ENCODE measurements around the gene KRT35. TPM values are rescaled to one million over a fixed set of nuclear protein-coding genes. Genes with fewer than 3 reads are reported as not detected.

Gene KRT35
- total and polyA plus RNA-seq, 2 of the 13 experiments (the other 11 are each of a cell fraction or from before 2014, with no cell fraction given) = not detected

GRCh38 chr17:41516147-41516829 lies 35.3 kb upstream of the KRT35 start:
- CTCF ChIA-PET (ENCODE audit: low intra/inter-chr PET ratio, low total read pairs) = no interaction called here
- BruUV-seq (replicated peaks) = no TSS peak
- DNase-seq (ENCODE audit: low spot score) = no peak

More at GRCh38 chr17:41516147-41516829, 35.3 kb upstream of the KRT35 start:
- FAIRE-seq = no peak
- POLR2A ChIA-PET = no interaction called here
- no peak for ATAC-seq
- 54% methylated on average over 12 of the region's 14 CpGs for WGBS (ENCODE audit: low lambda C conversion rate)
- Histone ChIP-seq H3K36me3 (replicated peaks in 1 of 2; ENCODE audit: control insufficient read depth in 1 of 2, insufficient read depth in 2 of 2, low read length in 2 of 2) (no peaks in the 10 kb centered on the region), H3K9ac (ENCODE audit: insufficient read depth, low read depth, low read length) (no peak overlapping the region), H4K20me1 (ENCODE audit: insufficient read depth, low read length) (no peaks in the 10 kb centered on the region), H3K27me3 (ENCODE audit: control insufficient read depth in 1 of 2, insufficient read depth in 2 of 2, low read length in 2 of 2) (peaks cover 1 to 10% of the 10 kb centered on the region in 2 experiments; a peak in 4 of 5 replicates), H3K79me2 (ENCODE audit: insufficient read depth, low read length) (no peaks in the 10 kb centered on the region), H3K4me1 (ENCODE audit: insufficient read depth, low read length) (peaks cover 22% of the 10 kb centered on the region), H3K27ac (ENCODE audit: extremely low read length, insufficient read depth, low read length) (no peak overlapping the region), H2AFZ (ENCODE audit: low read length) (no peak overlapping the region), H3K4me3 (replicated peaks in 1 of 3; ENCODE audit: insufficient read depth in 1 of 3, low read depth in 2 of 3, low read length in 3 of 3) (no peak overlapping the region), H3K4me2 (ENCODE audit: low read depth, low read length) (no peak overlapping the region), H3K9me3 (ENCODE audit: low read length) (no peaks in the 10 kb centered on the region)
- intact Hi-C loops (cut with micrococcal nuclease; ENCODE audit: unreplicated experiment) (no loop called here), in situ Hi-C loops (cut with HindIII; ENCODE audit: extremely low pct_ligation_motif_present, low pct_unique_long_range_greater_than_20kb) (no loop called here)
- TF ChIP-seq ZNF720 (CRISPR knock-in tag; IDR thresholded peaks at IDR 0.05) = no peak
- TF ChIP-seq XRCC5 (optimal IDR thresholded peaks at IDR 0.05; ENCODE audit: low read length) = no peak
- TF ChIP-seq ZBTB14 (CRISPR knock-in tag; IDR thresholded peaks at IDR 0.05) = no peak
- no peak for TF ChIP-seq RNF2 (conservative IDR thresholded peaks at IDR 0.05; ENCODE audit: low read depth)
- TF ChIP-seq THAP9 (CRISPR knock-in tag; IDR thresholded peaks at IDR 0.05; ENCODE audit: borderline replicate concordance) = no peak
- TF ChIP-seq YEATS2 (CRISPR knock-in tag; IDR thresholded peaks at IDR 0.05; ENCODE audit: borderline replicate concordance) = no peak
- no peak for TF ChIP-seq MZF1 (CRISPR knock-in tag; IDR thresholded peaks at IDR 0.05; ENCODE audit: borderline replicate concordance)
- no peak for TF ChIP-seq ESRRA (CRISPR knock-in tag; IDR thresholded peaks at IDR 0.05; ENCODE audit: low read depth)
- no peak for TF ChIP-seq U2AF2 (IDR thresholded peaks at IDR 0.05; ENCODE audit: low read depth, low read length)
- TF ChIP-seq ZIK1 (CRISPR knock-in tag; IDR thresholded peaks at IDR 0.05; ENCODE audit: borderline replicate concordance, low read depth) = no peak
